Glutamatergic neuron (in vitro differentiated cells): ENCODE data around the gene KIAA1958. TPM values are rescaled to one million over a fixed set of nuclear protein-coding genes. Genes with fewer than 3 reads are reported as not detected.

Experiments used
- DNase-seq: peaks from one replicate; pipeline ENCODE4 v3.0.0; 2022
- H3K27ac Mint-ChIP-seq: one replicate; pipeline ENCODE4 v1.8.0; 2020; ENCODE audit warnings: mild to moderate bottlenecking, mixed read lengths, inconsistent platforms; ENCODE audit not compliant: unreplicated experiment
- H3K27me3 Mint-ChIP-seq: one replicate; pipeline ENCODE4 v1.8.0; 2020; ENCODE audit warnings: mild to moderate bottlenecking, moderate library complexity, mixed read lengths, inconsistent platforms; ENCODE audit not compliant: unreplicated experiment
- H3K36me3 Mint-ChIP-seq: one replicate; pipeline ENCODE4 v1.8.0; 2020; ENCODE audit warnings: mild to moderate bottlenecking, mixed read lengths, inconsistent platforms; ENCODE audit not compliant: unreplicated experiment
- H3K4me1 Mint-ChIP-seq: one replicate; pipeline ENCODE4 v1.8.0; 2020; ENCODE audit warnings: mild to moderate bottlenecking, low read depth, mixed read lengths, inconsistent platforms; ENCODE audit not compliant: unreplicated experiment
- H3K4me3 Mint-ChIP-seq: one replicate; pipeline ENCODE4 v1.8.0; 2020; ENCODE audit warnings: mild to moderate bottlenecking, mixed read lengths, inconsistent platforms; ENCODE audit not compliant: unreplicated experiment
- H3K9me3 Mint-ChIP-seq: one replicate; pipeline ENCODE4 v1.8.0; 2020; ENCODE audit warnings: mild to moderate bottlenecking, moderate library complexity, mixed read lengths, inconsistent platforms; ENCODE audit not compliant: unreplicated experiment
- CTCF ChIP-seq: fragments of 200-600 bp; sonication (generic); IDR thresholded peaks from one replicate; pipeline ENCODE4 v1.5.0; 2021; ENCODE audit not compliant: partially characterized antibody, unreplicated experiment
- total RNA-seq: library from RNA; stranded (reverse); fragmentation: NEBNext Ultra II Directional; extraction: Animal tissue kit (Norgen Biotek cat#: 25700); gene quantifications from one replicate; pipeline ENCODE4 v1.2.1, GENCODE V29; 2021; ENCODE audit not compliant: unreplicated experiment

Gene KIAA1958
- total RNA-seq, 1 donor from 2014 or later, result 48.6 TPM

GRCh38 chr9:112655668-112656067, 169.0 kb downstream of the KIAA1958 start:
- no peak for TF ChIP-seq CTCF
- DNase-seq, result no peak
- H3K36me3 Mint-ChIP-seq, result peaks cover under 1% of the 10 kb centered on the region
- H3K4me3 Mint-ChIP-seq, result no peak overlapping the region
- no peaks in the 10 kb centered on the region for H3K9me3 Mint-ChIP-seq
- no peak overlapping the region for H3K27ac Mint-ChIP-seq
- H3K27me3 Mint-ChIP-seq, result peaks cover under 1% of the 10 kb centered on the region
- H3K4me1 Mint-ChIP-seq, result no peaks in the 10 kb centered on the region

GRCh38 chr9:112659906-112660305, 173.3 kb downstream of the KIAA1958 start:
- no peaks in the 10 kb centered on the region for H3K9me3 Mint-ChIP-seq
- H3K36me3 Mint-ChIP-seq, result no peaks in the 10 kb centered on the region
- TF ChIP-seq CTCF, result no peak
- no peak overlapping the region for H3K4me3 Mint-ChIP-seq
- H3K27ac Mint-ChIP-seq, result no peak overlapping the region
- no peak for DNase-seq
- H3K4me1 Mint-ChIP-seq, result no peaks in the 10 kb centered on the region
- H3K27me3 Mint-ChIP-seq, result no peaks in the 10 kb centered on the region

- H3K27me3 Mint-ChIP-seq, result peaks cover 3% of the 10 kb centered on the region
- no peak overlapping the region for H3K4me3 Mint-ChIP-seq
- H3K27ac Mint-ChIP-seq, result no peak overlapping the region
- TF ChIP-seq CTCF, result no peak
- H3K4me1 Mint-ChIP-seq, result no peaks in the 10 kb centered on the region
- DNase-seq, result no peak
- no peaks in the 10 kb centered on the region for H3K36me3 Mint-ChIP-seq
- no peaks in the 10 kb centered on the region for H3K9me3 Mint-ChIP-seq
Measured at GRCh38 chr9:112663681-112664080, 177.1 kb downstream of the KIAA1958 start.

GRCh38 chr9:112664531-112664930, 177.9 kb downstream of the KIAA1958 start:
- Mint-ChIP-seq H3K9me3 (no peaks in the 10 kb centered on the region), H3K27ac (no peak overlapping the region), H3K4me1 (no peaks in the 10 kb centered on the region), H3K27me3 (peaks cover 3% of the 10 kb centered on the region), H3K4me3 (no peak overlapping the region), H3K36me3 (no peaks in the 10 kb centered on the region)
- TF ChIP-seq CTCF, result no peak
- DNase-seq, result no peak

GRCh38 chr9:112665347-112665746, 178.7 kb downstream of the KIAA1958 start:
- peaks cover 3% of the 10 kb centered on the region for H3K27me3 Mint-ChIP-seq

More at GRCh38 chr9:112665347-112665746, 178.7 kb downstream of the KIAA1958 start:
- no peak overlapping the region for H3K4me3 Mint-ChIP-seq
- no peaks in the 10 kb centered on the region for H3K4me1 Mint-ChIP-seq
- H3K27ac Mint-ChIP-seq, result no peak overlapping the region
- DNase-seq, result no peak
- no peaks in the 10 kb centered on the region for H3K36me3 Mint-ChIP-seq
- H3K9me3 Mint-ChIP-seq, result no peaks in the 10 kb centered on the region
- TF ChIP-seq CTCF, result no peak
